ENCODE measurements around the gene CD82.

CD82 gene

GRCh38 chr11:44565211-44565952 lies at the start of gene CD82:
TSS of gene CD82 (plus strand) at chr11:44565663. CDS start at chr11:44594663, 29,000 bp downstream.
- in situ Hi-C loops (cut with MboI; ENCODE audit: low sequenced_read_pairs) = no loop called here

- in situ Hi-C loops (cut with MboI; ENCODE audit: low sequenced_read_pairs) = no loop called here
Observed at GRCh38 chr11:44516688-44517507, 48.6 kb upstream of the CD82 start.

- in situ Hi-C loops (cut with MboI; ENCODE audit: low sequenced_read_pairs) = no loop called here
Observed at GRCh38 chr11:44517541-44517940, 47.9 kb upstream of the CD82 start.

- in situ Hi-C loops (cut with MboI; ENCODE audit: low sequenced_read_pairs) = no loop called here
Observed at GRCh38 chr11:44518968-44519550, 46.4 kb upstream of the CD82 start.

GRCh38 chr11:44519989-44520737 lies 45.3 kb upstream of the CD82 start:
- in situ Hi-C loops (cut with MboI; ENCODE audit: low sequenced_read_pairs) = no loop called here

- in situ Hi-C loops (cut with MboI; ENCODE audit: low sequenced_read_pairs) = no loop called here
Observed at GRCh38 chr11:44521148-44521547, 44.3 kb upstream of the CD82 start.

GRCh38 chr11:44522294-44522693 lies 43.2 kb upstream of the CD82 start:
- in situ Hi-C loops (cut with MboI; ENCODE audit: low sequenced_read_pairs) = no loop called here

GRCh38 chr11:44524346-44524745 lies 41.1 kb upstream of the CD82 start:
- in situ Hi-C loops (cut with MboI; ENCODE audit: low sequenced_read_pairs) = no loop called here

- in situ Hi-C loops (cut with MboI; ENCODE audit: low sequenced_read_pairs) = loop anchor here (25.0 kb wide), 1 partner anchor 412 kb away; no protein-coding TSS in a partner anchor
Observed at GRCh38 chr11:44524751-44525201, 40.7 kb upstream of the CD82 start.

GRCh38 chr11:44525473-44526252 lies 39.8 kb upstream of the CD82 start:
- in situ Hi-C loops (cut with MboI; ENCODE audit: low sequenced_read_pairs) = loop anchor here (25.0 kb wide), 1 partner anchor 413 kb away; no protein-coding TSS in a partner anchor

GRCh38 chr11:44526438-44526837 lies 39.0 kb upstream of the CD82 start:
- in situ Hi-C loops (cut with MboI; ENCODE audit: low sequenced_read_pairs) = loop anchor here (25.0 kb wide), 1 partner anchor 414 kb away; no protein-coding TSS in a partner anchor

GRCh38 chr11:44527476-44527875 lies 38.0 kb upstream of the CD82 start:
- in situ Hi-C loops (cut with MboI; ENCODE audit: low sequenced_read_pairs) = loop anchor here (25.0 kb wide), 1 partner anchor 415 kb away; no protein-coding TSS in a partner anchor

GRCh38 chr11:44528103-44528502 lies 37.4 kb upstream of the CD82 start:
- in situ Hi-C loops (cut with MboI; ENCODE audit: low sequenced_read_pairs) = loop anchor here (25.0 kb wide), 1 partner anchor 416 kb away; no protein-coding TSS in a partner anchor

GRCh38 chr11:44528581-44528980 lies 36.9 kb upstream of the CD82 start:
- in situ Hi-C loops (cut with MboI; ENCODE audit: low sequenced_read_pairs) = loop anchor here (25.0 kb wide), 1 partner anchor 416 kb away; no protein-coding TSS in a partner anchor

- in situ Hi-C loops (cut with MboI; ENCODE audit: low sequenced_read_pairs) = loop anchor here (10.0 to 25.0 kb wide), 2 partner anchors 245 to 418 kb away; no protein-coding TSS in a partner anchor
Observed at GRCh38 chr11:44529895-44530412, 35.5 kb upstream of the CD82 start.

- in situ Hi-C loops (cut with MboI; ENCODE audit: low sequenced_read_pairs) = loop anchor here (10.0 to 25.0 kb wide), 2 partner anchors 246 to 418 kb away; no protein-coding TSS in a partner anchor
Observed at GRCh38 chr11:44530413-44531115, 34.9 kb upstream of the CD82 start.

- in situ Hi-C loops (cut with MboI; ENCODE audit: low sequenced_read_pairs) = loop anchor here (10.0 to 25.0 kb wide), 2 partner anchors 246 to 419 kb away; no protein-coding TSS in a partner anchor
Observed at GRCh38 chr11:44531116-44531504, 34.4 kb upstream of the CD82 start.

GRCh38 chr11:44531636-44532035 lies 33.8 kb upstream of the CD82 start:
- in situ Hi-C loops (cut with MboI; ENCODE audit: low sequenced_read_pairs) = loop anchor here (10.0 to 25.0 kb wide), 2 partner anchors 247 to 419 kb away; no protein-coding TSS in a partner anchor
